HL-60 (cell line): ENCODE measurements around the gene CENPA.

Experiments used
- DNase-seq, 2 experiments: peaks; one replicate each; pipeline ENCODE4 v3.0.0-alpha.2; 2010 to 2020; ENCODE audit warnings: low read depth in 1 of 2, low spot score in 1 of 2
- H3K27ac ChIP-seq: fragments of 250-450 bp; sonication (Bioruptor Pico); replicated peaks from 2 replicates; pipeline ENCODE4 v1.5.1; 2020; ENCODE audit warnings: mild to moderate bottlenecking, moderate library complexity
- H3K27me3 ChIP-seq: fragments of 250-450 bp; sonication (Bioruptor Pico); 2 replicates; pipeline ENCODE4 v1.5.1; 2021; ENCODE audit warnings: mild to moderate bottlenecking, moderate library complexity; ENCODE audit not compliant: insufficient read depth, poor library complexity, severe bottlenecking
- H3K4me3 ChIP-seq: replicated peaks from 2 replicates; pipeline ENCODE4 v1.5.1; 2011; ENCODE audit warnings: mild to moderate bottlenecking, control low read depth, low read length; ENCODE audit not compliant: insufficient read depth
- CTCF ChIP-seq: IDR thresholded peaks from one replicate; pipeline ENCODE4 v1.5.1; 2011; ENCODE audit warnings: low read length, control low read depth, inconsistent platforms; ENCODE audit not compliant: insufficient read depth
- GABPA ChIP-seq: IDR thresholded peaks from 2 replicates; pipeline ENCODE4 v1.6.1; 2012; ENCODE audit warnings: low read depth
- POLR2AphosphoS5 ChIP-seq: IDR thresholded peaks from 2 replicates; pipeline ENCODE4 v1.6.1; 2012; ENCODE audit warnings: low read depth
- SPI1 ChIP-seq: IDR thresholded peaks from 2 replicates; pipeline ENCODE4 v1.6.1; 2012; ENCODE audit warnings: low read depth, mild to moderate bottlenecking, borderline replicate concordance
- TF ChIP-seq, protein P1 (sequence below): IDR thresholded peaks from 2 replicates; pipeline ENCODE4 v1.6.1; 2012; ENCODE audit warnings: low read depth; ENCODE audit not compliant: insufficient replicate concordance

CENPA gene

DNA sequence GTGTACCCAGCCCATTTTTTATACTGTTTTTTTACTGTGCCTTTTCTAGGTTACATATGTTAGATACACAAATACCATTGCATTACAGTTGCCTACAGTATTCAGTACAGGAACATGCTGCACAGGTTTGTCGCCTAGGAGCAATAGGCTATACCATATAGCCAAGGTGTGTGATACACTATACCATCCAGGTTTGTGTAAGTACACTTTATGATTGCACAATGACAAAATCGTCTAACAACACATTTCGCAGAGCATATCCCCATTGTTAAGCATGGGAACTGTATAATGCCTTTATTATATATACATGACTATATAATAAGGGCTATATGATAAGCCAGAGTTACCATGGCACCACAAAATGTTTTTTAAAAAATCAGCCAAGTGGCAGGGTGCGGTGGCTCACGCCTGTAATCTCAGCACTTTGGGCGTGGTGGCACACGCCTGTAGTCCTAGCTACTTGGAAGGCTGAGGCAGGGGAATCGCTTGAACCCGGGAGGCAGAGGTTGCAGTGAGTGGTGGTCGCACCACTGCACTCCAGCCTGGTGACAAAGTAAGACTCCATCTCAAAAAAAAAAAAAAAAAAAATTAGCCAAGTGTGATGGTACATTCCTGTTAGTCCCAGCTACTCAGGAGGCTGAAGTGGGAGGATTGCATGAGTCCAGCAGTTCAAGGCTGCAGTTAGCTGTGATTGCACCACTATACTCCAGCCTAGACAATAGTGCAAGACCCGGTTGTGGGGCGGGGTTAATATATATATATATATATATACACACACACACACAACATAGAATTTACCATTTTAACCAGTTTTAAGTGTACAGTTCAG, 2.8 kb upstream of the CENPA start:
- TF ChIP-seq CTCF (no peak), SPI1 (no peak)
- no peak for DNase-seq
- Histone ChIP-seq H3K27me3 (no peaks in the 10 kb centered on the region), H3K27ac (no peak overlapping the region), H3K4me3 (no peak overlapping the region)

- TF ChIP-seq CTCF (no peak), GABPA (no peak), POLR2AphosphoS5 (no peak)
- TF ChIP-seq, protein P1, sequence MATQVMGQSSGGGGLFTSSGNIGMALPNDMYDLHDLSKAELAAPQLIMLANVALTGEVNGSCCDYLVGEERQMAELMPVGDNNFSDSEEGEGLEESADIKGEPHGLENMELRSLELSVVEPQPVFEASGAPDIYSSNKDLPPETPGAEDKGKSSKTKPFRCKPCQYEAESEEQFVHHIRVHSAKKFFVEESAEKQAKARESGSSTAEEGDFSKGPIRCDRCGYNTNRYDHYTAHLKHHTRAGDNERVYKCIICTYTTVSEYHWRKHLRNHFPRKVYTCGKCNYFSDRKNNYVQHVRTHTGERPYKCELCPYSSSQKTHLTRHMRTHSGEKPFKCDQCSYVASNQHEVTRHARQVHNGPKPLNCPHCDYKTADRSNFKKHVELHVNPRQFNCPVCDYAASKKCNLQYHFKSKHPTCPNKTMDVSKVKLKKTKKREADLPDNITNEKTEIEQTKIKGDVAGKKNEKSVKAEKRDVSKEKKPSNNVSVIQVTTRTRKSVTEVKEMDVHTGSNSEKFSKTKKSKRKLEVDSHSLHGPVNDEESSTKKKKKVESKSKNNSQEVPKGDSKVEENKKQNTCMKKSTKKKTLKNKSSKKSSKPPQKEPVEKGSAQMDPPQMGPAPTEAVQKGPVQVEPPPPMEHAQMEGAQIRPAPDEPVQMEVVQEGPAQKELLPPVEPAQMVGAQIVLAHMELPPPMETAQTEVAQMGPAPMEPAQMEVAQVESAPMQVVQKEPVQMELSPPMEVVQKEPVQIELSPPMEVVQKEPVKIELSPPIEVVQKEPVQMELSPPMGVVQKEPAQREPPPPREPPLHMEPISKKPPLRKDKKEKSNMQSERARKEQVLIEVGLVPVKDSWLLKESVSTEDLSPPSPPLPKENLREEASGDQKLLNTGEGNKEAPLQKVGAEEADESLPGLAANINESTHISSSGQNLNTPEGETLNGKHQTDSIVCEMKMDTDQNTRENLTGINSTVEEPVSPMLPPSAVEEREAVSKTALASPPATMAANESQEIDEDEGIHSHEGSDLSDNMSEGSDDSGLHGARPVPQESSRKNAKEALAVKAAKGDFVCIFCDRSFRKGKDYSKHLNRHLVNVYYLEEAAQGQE, result no peak
- H3K27ac ChIP-seq, result peak overlapping the region; percentile 54; the same call in 1 of the 2 replicates
- H3K4me3 ChIP-seq, result no peak overlapping the region
- no peaks in the 10 kb centered on the region for H3K27me3 ChIP-seq
- no peak for DNase-seq
Observed at GRCh38 chr2:26784570-26785234, 1.2 kb upstream of the CENPA start.

DNA sequence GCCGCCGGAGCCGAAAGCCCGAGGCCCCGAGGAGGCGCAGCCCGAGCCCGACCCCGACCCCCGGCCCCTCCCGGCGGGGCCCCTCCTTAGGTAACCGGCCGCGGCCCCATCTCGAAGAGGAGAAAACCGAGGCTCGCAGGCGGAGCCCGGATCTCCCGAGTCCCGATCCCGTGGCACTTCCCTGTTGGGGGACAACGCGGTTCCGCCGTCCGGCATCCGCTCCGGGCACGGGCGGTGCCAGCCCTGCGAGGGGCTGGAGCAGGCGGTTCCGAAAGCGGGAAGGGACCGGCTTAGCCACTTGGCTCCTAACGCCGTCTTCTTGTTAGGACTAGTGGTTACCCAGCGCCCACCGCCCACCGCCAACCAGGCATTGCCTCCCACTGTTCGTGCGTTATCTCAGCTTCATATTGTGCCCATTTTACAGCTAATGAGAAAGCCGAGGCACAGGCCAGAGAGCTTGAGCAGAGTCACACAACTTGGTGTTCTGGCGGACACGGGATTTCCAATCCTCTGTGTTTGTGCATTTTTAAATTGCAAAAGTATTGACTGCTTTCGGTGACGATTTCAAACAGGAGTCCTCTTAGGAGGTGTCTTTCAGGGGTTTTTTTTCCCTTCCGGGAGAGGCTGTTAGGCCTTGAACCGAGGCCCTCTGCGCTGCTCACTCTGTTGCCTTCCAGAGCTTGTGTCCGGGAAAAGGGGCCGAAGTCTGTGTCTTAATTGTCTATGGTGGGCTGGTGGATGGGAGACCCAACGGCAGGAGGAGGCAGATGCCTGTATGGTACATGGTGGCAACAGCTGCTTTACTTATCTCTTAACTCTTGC, 562 bp downstream of the CENPA start:
- Histone ChIP-seq H3K27ac (peak overlapping the region; percentile 73), H3K27me3 (no peaks in the 10 kb centered on the region), H3K4me3 (peak overlapping the region; percentile 86)
- peak in 1 of 2 experiments; percentile 29 for DNase-seq
- TF ChIP-seq GABPA (no peak), SPI1 (peak; percentile 27; the same call in 1 of the 2 replicates)
- TF ChIP-seq, protein P1, result no peak

- no peak for DNase-seq
- no peaks in the 10 kb centered on the region for H3K27me3 ChIP-seq
- TF ChIP-seq POLR2AphosphoS5, result no peak
- H3K27ac ChIP-seq, result no peak overlapping the region
- no peak overlapping the region for H3K4me3 ChIP-seq
Observed at GRCh38 chr2:26792720-26793119, 6.9 kb downstream of the CENPA start.
